ENCODE results near the gene PRKD2.
"Not testable (repeated sequence)": the region's sequence is repeated elsewhere in the genome, so short reads cannot be mapped to it uniquely, and the experiment has no call there.

The PRKD2 gene
- total RNA-seq, result 52.1 to 79.4 (median 68.6) reads per million in 4 experiments

- DNase-seq, result peak; percentile 77
Observed at GRCh38 chr19:46717034-46717715, at the start of gene PRKD2. Gene PRKD2 (minus strand): TSS chr19:46717114. CDS start chr19:46716370, 744 bp downstream.

GRCh38 chr19:46764817-46765291 lies 47.9 kb upstream of the PRKD2 start:
- DNase-seq, result no peak

GRCh38 chr19:46762245-46762890 lies 45.5 kb upstream of the PRKD2 start:
- no peak for DNase-seq

DNA sequence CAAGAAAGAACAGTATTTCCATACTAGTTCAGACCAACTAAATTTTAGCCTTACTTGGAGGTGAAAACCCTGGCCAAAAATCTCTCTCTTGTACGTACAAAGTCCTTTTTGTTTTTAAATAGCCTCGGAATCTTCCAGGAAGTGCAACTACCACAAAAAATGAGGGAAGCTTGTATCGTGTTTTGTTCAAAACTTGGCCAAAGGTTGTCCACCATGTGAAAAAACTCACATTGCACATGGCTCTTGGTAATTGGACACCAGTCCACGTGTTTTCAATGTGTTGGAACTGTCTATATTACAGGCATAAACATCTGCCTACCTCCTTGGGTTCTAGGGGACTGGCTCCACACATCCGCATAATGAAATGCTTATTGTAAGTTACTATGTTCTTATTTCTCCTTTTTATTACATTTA lies 44.5 kb upstream of the PRKD2 start:
- no peak for DNase-seq

- not testable (repeated sequence) for DNase-seq
Observed at GRCh38 chr19:46760897-46761296, 44.0 kb upstream of the PRKD2 start.

DNA sequence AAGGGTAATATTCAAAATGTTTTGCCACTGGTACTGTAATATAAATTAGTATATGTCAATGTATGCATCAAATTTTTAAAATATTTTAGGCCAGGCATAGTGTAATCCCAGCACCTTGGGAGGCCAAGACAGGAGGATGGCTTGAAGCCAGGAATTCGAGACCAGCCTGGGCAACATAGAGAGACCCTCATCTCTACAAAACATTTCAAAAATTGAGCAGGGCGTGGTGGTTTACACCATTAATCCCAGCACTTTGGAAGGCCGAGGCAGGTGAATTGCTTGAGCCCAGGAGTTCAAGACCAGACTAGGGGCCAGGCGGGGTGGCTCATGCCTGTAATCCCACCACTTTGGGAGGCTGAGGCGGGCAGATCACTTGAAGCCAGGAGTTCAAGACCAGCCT lies 43.4 kb upstream of the PRKD2 start:
- no peak for DNase-seq

DNA sequence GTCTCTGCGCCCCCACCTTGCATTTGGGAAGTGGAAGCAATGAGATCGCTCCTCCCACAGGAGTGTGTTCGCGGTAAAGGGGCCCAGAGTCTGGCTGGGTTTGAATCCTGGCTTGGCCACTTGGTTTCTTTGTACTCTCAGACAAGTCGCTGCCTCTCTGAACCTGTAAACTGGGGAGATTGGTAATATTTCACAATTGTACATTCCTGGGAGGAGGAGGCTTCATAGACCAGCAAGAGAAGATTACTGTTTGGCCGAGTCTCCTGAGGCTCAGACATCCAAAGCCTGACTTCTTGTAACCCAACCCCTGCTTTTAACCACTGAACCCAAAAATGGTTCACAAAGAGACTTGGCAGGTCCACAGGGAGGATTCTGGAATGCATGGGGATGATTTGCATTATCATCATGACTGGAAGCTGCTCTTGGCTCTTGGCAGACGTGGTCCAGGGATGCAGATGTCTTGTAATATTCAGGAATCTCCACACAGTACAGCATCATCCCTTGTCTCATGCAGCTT lies 43.0 kb upstream of the PRKD2 start:
- DNase-seq, result no peak

DNA sequence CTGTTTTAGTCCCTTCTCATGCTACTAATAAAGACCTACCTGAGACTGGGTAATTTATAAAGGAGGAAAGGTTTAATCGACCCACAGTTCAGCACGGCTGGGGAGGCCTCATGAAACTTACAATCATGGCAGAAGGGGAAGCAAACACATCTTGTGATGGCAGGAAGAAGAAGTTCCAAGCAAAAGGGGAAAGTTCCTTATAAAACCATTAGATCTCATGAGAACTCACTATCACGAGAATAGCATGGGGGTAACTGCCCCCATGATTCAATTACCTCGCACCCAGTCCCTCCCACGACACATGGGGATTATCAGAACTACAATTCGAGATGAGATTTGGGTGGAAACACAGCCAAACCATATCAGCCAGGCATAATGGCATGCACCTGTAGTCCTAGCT lies 42.3 kb upstream of the PRKD2 start:
- DNase-seq, result no peak

GRCh38 chr19:46756544-46756888 lies 39.6 kb upstream of the PRKD2 start:
- DNase-seq, result no peak

GRCh38 chr19:46755853-46756543 lies 39.1 kb upstream of the PRKD2 start:
- DNase-seq, result no peak

DNA sequence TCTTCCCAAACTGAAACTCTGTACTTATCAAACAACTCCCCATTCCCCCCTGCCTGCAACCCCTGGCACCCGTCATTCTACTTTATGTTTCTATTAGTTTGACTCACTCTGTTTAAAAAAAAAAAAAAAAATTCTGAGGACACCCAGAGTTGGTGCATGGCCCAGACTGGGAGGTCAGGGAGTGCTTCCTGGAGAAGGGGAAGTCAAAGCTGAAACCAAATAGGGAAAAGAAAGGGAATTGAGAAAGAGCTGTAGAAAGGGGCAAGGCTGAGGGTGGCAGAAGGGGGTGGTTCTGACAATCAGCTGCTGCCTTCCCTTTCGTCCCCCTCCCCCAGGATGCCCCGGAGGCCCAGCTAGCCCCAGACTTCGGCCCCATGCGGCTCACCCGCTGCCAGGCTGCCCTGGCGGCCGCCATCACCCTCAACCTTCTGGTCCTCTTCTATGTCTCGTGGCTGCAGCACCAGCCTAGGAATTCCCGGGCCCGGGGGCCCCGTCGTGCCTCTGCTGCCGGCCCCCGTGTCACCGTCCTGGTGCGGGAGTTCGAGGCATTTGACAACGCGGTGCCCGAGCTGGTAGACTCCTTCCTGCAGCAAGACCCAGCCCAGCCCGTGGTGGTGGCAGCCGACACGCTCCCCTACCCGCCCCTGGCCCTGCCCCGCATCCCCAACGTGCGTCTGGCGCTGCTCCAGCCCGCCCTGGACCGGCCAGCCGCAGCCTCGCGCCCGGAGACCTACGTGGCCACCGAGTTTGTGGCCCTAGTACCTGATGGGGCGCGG lies 38.4 kb upstream of the PRKD2 start:
- no peak for DNase-seq

DNA sequence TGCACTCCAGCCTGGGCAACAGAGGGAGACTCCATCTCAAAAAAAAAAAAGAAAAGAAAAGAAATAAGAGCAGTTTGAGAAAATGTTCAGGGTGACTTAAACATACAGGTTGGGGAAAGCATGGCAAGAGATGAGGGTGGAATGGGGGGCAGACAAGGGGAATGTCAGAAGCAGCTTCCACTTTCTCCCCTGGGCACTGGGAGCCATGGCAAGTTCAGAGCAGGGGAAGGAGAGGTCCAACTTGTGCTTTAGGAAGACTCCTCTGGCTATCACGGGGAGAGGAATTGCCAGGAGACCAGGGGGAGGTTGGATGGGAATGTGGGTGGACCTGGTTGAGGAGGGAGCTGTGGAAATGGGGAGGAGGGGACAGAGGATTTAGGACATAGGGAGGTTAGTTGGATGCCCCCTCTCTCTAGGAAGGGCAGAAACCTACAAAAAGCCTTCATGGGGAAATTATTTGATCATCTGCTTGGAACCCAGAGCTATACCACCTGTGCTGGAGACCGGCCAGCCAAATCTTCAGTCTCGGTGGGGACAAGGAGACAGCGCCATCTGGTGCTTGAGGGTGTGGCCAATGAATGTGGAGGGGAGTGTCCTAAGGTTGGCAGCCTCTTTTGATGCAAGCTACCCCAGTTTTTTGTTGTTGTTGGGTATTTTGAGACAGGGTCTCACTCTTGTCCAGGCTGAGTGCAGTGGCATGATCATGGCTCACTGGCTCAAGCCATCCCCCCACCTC lies 36.7 kb upstream of the PRKD2 start:
- peak; percentile 52 for DNase-seq

DNA sequence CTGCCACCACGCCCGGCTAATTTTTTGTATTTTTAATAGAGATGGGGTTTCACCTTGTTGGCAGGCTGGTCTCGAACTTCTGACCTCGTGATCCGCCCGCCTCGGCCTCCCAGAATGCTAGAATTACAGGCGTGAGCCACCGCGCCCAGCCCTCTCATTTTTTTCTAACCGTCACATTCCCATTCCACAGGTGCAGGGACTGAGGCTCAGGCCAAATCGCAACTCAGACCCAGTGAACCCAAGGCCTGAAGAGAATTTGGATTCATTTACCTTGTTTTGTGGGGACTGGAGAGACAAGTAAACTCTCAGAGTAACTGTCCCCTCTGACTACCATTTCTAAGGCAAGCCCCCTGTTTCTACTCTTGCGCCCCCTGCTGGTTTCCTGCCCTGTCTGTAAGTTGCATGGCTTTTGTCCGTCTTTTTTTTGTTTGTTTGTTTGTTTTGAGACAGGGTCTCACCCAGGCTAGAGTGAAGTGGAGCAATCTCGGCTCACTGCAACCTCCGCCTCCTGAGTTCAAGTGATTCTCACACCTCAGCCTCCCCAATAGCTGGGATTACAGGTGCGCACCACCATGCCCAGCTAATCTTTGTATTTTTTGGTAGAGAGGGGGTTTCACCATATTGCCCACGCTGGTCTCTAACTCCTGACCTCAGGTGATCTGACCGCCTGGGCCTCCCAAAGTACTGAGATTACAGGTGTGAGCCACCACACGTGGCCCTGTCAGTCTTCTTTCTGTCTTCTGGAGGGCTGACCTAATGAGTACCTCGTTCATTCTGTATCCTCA lies 31.6 kb upstream of the PRKD2 start:
- DNase-seq, result peak; percentile 61

GRCh38 chr19:46746281-46747057 lies 29.6 kb upstream of the PRKD2 start, which contains the start of gene STRN4:
Gene STRN4 (minus strand): TSS chr19:46746450. CDS start chr19:46746430, 20 bp downstream.
- DNase-seq, result peak; percentile 42

- DNase-seq, result peak; percentile 10
Observed at GRCh38 chr19:46745521-46746280, 28.8 kb upstream of the PRKD2 start, which contains the start of gene FKRP. Gene FKRP (plus strand): TSS chr19:46746057. CDS start chr19:46755451, 9,394 bp downstream.

DNA sequence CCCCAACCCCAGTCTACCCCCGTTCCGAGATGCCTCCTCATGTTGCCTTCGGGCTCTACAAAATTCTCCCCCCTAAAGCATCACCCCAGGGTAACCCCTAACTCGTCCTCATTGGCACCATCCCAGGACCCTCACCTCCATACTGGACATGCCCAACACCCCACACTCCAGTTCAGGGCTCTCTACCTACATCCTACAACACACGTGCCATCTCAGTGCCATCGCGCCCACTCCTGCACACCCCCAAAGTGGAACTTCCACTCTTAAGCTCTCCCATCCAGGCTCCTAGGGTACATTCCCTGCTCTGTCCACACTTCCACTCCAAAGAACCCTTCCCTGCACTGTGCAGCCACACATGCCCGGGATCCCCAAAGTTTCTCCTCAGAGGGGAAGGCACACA lies 28.1 kb upstream of the PRKD2 start:
- no peak for DNase-seq

GRCh38 chr19:46744005-46744691 lies 27.2 kb upstream of the PRKD2 start:
- DNase-seq, result no peak

DNA sequence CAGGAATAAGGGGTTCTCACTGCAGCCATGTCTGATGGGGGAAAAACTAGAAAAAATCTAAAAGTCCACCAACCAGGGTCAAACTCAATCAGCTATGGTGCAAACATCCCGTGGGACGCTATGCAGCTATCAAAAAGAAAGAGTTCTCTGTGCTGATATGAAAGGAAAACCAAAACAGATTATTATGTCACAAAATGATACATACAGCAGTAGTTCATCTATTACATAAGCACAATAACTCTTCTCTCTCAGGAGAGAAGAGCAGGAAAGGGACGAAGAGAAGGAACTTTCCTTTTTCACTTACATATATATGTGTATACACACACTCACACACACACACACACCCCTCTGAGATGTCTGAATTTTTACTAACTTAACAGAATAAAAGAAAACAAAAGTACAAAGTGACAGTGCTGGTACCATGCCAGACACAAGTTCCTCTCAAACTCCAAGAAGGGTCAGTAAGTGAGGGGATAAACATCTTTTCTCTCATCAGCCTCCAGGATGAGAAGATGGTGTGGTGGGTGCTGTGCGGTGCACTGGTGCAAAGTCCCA lies 26.1 kb upstream of the PRKD2 start:
- no peak for DNase-seq
